Stimulated activated CD4-positive, alpha-beta T cell treated with anti-CD3 and anti-CD28 coated beads, Interleukin-4, amount 100 ng/mL, for 24 hours (primary cell): ENCODE data around the gene KRTAP5-11.
"Not testable (repeated sequence)": the region's sequence is repeated elsewhere in the genome, so short reads cannot be mapped to it uniquely, and the experiment has no call there.

Experiments
- DNase-seq: peaks from one replicate; pipeline ENCODE4 v3.0.0-alpha.2; 2020

Gene KRTAP5-11

DNA sequence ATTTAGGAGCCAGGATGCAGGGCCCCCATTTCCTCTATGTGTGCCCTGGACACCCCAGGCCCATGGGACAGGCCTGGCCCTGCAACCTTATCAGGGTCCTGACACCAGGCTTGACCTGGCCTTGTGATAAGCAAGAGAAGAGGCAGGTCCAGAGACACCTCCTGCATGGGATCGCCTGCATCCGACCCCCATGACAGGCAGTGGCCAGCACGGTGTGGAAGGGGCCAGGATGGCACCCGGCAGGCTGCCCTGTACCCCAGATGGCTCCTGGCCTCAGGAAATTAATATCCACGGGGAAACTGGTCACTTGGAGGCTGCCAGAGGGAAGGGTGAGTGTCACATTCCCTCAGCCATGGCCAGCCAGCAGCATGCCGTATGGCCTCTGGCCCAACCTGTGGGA, 27.7 kb downstream of the KRTAP5-11 start:
- DNase-seq = no peak

DNA sequence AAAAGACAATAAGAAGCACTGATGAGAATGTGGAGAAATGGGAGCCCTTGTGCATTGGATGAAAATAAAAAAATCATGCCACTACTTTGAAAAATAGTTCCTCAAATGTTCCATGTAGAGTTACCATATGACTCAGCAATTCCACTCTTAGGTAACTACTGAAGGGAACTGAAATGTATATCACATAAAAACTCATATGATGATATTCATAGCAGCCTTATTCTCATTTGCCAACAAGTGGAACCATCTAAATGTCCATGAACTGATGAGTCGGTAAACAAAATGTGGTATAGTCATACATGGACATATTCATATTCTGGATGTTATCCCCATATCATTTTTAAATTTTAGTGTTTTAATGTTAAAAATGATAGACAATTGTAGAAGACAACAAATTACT, 31.0 kb downstream of the KRTAP5-11 start:
- DNase-seq = no peak

DNA sequence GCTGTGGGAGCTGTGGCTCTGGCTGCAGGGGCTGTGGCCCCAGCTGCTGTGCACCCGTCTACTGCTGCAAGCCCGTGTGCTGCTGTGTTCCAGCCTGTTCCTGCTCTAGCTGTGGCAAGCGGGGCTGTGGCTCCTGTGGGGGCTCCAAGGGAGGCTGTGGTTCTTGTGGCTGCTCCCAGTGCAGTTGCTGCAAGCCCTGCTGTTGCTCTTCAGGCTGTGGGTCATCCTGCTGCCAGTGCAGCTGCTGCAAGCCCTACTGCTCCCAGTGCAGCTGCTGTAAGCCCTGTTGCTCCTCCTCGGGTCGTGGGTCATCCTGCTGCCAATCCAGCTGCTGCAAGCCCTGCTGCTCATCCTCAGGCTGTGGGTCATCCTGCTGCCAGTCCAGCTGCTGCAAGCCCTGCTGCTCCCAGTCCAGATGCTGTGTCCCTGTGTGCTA, 33.9 kb downstream of the KRTAP5-11 start:
- no peak for DNase-seq

DNA sequence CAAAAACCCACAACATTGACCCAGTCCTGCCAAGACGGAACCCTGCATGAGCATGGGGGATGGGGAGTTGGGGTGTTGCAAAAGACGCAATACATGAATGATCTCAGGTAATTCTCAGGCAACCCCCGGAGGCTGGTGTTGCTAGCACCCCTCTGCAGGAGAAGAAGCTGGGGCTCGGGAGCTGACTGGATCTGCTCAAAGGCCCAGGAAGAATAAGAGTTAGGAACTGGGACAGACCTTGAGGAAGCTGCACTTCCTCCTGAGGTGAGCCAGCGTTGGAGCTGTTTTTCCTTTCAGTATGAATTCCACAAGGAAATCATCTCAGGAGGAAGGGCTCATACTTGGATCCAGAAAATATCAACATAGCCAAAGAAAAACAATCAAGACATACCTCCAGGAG, 34.6 kb downstream of the KRTAP5-11 start, which contains the start of gene KRTAP5-9:
KRTAP5-9 (plus strand) TSS at position 301 of the 400 bp plus-strand sequence. CDS start 238 bp downstream, outside the sequence.
- no peak for DNase-seq

DNA sequence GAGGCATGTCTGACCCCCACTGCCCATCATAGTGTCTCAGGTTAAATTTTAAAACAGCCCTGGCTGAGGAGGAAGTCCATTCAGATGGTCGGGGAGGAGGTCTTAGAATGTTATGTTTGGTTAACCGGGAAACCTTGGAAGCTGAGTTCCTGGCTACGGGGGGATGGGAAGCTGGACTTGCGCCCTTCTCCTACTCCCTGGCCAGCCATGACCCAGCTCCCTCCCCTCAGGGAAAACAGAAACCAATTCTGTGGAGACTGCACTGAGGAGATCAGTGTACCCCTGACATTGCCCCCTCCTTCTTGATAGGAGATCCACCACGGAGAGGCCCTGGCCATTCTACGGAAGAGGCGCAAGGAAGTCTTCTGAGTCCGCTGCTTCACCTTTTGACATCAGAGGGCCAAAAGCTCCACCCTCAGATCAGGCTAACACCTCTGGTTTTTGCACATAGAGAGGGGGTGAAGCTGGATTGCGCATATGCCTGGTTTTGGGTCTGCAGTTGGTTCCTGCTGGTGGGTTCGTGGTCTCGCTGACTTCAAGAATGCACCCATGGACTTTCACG, 37.2 kb downstream of the KRTAP5-11 start:
- no peak for DNase-seq

DNA sequence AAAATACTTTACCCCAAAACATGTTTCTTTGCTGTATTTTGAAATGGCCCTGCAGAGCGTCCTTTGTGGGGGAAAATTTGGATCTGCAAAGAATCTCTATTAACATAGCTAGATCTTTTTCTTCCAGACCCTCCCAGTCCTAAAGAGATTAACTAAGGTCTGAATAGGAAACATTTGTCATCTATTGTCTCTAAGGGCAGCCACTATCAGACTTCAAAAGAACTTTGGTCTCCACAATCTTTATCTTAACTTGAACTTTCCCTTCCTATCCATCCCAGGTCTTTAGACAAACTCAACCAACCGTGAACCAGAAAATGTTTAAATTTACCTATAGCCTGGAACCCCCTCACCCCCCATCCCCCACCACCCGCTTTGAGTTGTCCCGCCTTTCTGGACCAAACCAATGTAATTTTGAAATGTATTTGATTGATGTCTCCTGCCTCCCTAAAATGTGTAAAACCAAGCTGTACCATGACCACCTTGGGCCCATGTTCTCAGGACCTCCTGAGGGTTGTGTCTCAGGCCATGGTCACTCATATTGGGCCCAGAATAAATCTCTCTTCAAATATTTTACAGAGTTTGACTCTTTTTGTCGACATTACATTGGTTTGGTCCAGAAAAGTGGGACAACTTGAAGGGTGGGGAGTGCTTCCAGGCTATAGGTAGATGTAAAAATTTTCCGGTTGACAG, 38.0 kb downstream of the KRTAP5-11 start:
- no peak for DNase-seq

DNA sequence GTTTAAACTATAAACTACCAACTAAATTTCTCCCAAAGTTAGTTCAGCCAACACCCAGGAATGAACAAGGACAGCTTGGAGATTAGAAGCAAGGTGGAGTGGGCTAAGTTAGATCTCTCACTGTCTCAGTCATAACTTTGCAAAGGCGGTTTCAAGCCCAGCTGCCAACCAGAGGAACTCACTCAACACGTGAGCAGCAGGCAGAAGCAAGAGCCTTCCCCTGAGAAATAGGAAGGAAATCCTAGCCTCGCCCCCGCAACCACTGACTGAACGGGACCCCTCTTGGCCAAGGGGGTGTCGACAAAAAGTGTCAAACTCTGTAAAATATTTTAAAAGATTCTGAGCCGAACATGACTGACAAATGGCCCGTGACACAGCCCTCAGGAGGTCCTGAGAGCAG, 38.8 kb downstream of the KRTAP5-11 start:
- DNase-seq = no peak

DNA sequence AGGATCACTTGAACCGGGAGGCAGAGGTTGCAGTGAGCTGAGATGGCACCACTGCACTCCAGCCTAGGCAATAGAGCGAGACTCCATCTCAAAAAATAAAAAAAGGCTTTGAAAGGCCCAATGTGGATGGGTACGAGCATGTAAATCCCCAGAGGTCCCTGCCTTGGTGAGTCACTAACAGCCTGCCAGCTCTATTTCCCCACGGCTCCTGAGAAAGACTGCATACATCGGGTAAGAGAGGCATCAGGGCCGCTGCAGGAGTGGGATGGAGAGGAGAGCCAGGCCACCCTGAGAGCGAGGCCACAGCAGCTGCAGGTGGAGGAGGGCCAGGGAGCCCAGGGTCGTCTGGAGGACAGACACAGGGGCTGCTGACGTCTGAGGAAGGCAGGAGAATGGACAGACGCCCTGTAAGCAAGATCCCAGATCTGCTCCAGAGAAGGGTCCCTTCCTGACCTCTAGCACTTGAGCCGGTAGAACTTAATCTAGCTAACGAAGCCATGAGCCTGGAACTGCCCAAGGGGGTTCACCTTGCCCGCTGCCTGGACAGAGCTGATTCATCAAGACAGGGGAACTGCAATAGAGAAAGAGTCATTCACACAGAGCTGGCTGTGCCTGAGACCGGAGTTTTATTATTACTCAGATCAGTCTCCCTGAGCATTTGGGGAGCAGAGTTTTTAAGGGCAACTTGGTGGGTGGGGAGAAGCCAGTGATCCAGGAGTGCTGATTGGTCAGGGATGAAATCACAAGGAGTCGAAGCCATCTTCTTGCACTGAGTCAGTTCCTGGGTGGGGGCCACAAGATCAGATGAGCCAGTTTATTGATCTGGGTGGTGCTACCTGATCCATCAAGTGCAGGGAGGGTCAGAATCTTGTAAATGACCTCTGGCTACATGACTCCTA, 39.5 kb downstream of the KRTAP5-11 start:
- no peak for DNase-seq

DNA sequence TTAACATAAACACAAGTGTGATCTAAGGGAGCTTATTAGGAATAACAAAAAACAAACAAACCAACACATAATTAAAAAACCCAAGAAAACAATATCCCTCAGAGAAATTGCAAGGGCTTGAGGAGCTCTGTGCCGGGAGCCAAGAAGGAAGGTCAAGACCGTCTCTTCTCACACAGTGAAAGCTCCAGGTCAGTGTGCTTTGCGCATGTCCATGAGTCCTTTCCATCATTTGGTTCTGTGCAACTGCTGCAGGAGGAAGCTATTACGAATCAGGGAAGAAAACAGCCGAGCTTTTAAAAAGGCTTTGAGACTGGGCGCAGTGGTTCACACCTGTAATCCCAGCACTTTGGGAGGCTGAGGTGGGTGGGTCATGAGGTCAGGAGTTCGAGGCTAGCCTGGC, 40.3 kb downstream of the KRTAP5-11 start:
- no peak for DNase-seq

DNA sequence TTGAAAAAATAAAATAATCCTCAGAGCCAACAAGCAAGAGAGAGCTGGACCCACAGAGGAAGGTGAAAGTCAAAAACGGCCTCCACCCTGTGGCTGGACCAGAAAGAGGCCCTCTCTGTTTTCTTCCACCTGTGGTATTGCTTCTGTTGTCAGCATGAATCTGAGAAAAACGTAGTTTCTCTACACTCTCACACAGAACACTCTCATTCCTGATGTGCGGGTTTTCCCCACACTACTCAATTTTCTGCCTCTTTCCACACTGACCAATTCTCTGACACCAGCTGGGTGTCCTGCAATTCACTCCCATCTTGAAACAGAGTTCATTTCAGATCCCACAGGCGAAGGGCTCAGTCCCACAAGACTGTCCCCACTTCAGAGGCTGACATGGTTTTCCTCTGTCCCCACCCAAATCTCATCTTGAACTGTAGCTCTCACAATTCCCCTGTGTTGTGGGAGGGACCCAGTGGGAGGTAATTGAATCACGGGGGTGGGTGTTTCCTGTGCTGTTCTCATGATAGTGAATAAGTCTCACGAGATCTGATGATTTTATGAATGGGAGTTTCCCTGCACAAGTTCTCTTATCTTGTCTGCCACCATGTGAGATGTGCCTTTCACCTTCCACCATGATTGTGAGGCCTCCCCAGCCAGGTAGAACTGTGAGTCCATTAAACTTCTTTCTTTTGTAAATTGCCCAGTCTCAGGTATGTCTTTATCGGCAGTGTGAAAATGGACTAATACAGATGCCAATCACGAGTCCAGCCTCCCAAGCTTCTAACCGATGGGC, 42.0 kb downstream of the KRTAP5-11 start:
- not testable (repeated sequence) for DNase-seq

DNA sequence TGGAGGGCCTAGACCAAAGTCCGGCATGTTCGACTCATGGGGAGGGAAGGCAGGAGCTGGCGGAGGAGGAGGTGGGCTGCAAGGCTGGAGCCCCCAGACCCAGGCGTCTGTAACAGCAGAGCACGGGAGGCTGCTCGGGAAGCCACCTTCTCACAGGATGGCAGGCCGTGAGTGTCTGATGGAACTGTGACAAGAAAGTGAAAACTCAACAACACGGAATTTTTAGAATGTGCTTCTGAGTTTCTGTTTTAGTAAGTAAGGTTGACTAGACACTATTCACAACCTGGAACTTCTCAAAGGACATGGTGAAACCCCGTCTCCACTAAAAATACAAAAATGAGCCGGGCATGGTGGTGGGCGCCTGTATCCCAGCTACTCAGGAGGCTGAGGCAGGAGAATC, 42.7 kb downstream of the KRTAP5-11 start:
- DNase-seq = not testable (repeated sequence)

DNA sequence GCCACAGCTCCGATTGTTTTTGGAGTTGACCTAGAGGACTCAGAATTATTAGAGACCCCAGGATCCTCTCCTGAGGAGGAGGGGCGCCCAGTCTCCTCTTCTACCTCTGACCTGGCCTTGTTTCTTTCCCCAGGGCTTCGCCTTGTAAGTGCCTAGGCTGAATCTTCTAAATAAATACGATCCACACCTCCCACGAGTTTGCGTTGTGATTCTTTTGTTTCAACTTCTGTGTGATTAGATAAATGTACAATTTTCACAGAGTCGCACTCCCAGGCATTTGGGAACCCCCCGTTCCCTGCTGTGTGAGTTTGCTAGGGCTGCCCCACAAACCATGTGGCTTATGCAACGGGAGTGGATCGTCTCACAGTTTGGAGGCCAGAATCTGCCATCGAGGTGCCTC, 43.7 kb downstream of the KRTAP5-11 start:
- DNase-seq = no peak

DNA sequence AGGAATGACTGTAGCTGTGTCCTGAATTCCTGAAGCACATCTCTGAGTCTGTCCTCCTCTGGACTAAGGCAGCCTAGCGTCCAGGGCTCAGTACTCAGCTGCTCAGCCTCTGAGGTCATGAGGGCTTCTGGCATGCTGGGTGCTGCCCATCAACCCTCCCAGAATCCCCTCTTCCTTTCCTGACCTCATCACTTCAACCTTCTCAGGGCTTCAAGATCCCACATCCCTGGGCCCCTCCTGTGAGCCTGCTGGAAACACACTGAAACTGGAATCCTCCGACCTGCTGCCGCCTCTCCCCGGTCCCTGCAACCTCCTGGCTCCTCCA, 44.0 kb downstream of the KRTAP5-11 start:
- no peak for DNase-seq

DNA sequence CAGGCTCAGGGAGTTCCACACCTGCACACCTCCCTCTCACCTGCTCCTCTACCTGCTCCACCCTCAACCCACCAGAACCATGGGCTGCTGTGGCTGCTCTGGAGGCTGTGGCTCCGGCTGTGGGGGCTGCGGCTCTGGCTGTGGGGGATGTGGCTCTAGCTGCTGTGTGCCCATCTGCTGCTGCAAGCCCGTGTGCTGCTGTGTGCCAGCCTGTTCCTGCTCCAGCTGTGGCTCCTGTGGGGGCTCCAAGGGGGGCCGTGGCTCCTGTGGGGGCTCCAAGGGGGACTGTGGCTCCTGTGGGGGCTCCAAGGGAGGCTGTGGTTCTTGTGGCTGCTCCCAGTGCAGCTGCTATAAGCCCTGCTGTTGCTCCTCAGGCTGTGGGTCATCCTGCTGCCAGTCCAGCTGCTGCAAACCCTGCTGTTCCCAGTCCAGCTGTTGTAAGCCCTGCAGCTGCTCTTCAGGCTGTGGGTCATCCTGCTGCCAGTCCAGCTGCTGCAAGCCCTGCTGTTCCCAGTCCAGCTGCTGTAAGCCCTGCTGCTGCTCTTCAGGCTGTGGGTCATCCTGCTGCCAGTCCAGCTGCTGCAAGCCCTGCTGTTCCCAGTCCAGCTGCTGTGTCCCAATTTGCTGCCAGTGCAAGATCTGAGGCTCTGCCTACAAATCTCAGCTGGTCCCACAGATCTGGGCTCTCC, 44.6 kb downstream of the KRTAP5-11 start, which contains the start of gene KRTAP5-8:
KRTAP5-8 (plus strand) TSS at position 49 of the 689 bp plus-strand sequence; CDS start at position 80, 31 bp downstream.
- not testable (repeated sequence) for DNase-seq

DNA sequence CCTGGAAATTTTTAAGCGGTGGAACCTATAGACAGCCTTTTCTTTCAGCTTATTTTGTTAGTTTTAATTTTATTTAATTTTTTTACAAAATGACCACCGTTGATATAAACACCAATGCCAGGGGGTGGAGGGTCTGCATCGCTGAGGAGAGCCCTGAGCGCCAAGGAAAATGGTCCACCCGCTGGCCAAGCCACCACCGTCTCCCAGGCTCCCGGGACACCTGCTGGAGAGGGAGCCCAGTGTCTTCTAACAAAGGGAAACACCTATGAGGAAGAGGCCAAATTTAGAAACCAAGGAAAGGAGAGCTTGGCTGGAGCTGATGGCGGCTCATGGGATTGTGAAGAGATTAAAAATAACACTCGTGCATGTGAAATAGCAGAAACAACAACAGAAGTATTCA, 45.1 kb downstream of the KRTAP5-11 start:
- no peak for DNase-seq

DNA sequence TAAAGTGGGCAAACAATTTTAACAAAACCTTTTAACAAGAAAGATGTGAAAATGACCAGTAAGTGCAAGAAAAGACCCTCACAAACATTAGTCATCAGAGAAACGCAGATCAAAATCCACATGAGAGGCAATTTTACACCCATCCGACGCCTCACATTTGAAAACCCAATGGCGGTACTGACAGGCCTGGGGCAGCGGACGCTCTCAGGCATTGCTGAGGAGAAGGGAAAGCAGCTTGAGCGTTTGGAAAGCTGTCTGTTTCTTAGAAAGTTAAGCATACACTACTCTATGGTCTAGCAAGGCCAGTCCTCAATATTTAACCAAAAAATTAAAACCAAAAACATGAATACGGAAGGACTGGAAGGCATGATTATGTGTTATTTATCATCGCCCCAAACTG, 46.9 kb downstream of the KRTAP5-11 start:
- no peak for DNase-seq

DNA sequence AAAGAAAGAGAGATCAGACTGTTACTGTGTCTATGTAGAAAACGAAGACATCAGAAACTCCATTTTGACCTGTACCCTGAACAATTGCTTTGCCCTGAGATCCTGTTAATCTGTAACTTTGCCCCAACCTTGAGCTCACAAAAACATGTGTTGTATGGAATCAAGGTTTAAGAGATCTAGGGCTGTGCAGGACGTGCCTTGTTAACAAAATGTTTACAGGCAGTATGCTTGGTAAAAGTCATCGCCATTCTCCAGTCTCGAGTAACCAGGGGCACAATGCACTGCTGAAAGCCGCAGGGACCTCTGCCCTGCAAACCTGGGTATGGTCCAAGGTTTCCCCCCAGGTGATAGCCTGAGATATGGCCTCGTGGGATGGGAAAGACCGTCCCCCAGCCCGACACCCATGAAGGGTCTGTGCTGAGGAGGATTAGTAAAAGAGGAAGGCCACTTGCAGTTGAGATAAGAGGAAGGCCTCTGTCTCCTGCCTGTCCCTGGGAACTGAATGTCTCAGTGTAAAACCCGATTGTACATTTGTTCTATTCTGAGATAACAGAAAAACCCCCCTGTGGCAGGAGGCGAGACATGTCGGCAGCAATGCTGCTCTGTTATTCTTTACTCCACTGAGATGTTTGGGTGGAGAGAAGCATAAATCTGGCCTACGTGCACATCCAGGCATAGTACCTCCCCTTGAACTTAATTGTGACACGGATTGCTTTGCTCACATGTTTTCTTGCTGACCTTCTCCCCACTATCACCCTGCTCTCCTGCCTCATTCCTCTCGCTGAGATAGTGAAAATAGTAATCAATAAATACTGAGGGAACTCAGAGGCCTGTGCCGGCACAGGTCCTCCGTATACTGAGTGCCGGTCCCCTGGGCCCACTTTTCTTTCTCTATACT, 47.7 kb downstream of the KRTAP5-11 start:
- DNase-seq = not testable (repeated sequence)

DNA sequence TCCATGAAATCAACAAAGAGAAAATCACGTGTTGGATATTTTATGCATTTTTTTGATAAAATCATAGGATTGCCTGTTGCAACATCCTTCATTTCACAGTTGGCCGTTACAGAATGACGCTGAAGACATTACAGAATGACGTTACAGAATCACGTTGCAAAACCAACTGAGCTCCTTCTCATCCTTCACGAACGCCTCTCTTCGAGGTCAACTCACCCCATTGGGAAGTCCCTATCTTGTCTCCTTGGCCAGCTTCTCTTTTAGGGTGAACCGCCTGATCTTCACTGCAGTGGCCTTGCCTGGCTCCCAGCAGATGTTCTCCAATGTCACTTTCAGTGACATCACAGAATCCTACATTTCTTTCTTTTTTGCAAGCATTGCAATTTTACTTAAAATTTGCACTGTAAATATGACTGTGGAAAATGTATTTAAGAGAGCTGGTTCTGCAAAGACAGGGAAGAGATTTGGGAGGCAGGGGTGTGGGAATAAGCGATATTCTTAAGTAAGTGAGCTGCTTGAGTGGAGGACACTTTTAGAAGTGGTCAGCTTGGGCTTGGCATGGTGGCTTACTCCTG, 50.6 kb downstream of the KRTAP5-11 start:
- DNase-seq = no peak
